Measurements from ENCODE around the gene AGAP1. TPM values are rescaled to one million over a fixed set of nuclear protein-coding genes. Genes with fewer than 3 reads are reported as not detected.

Gene AGAP1
- polyA plus RNA-seq, 1 donor from 2014 or later = 17.4 TPM

DNA sequence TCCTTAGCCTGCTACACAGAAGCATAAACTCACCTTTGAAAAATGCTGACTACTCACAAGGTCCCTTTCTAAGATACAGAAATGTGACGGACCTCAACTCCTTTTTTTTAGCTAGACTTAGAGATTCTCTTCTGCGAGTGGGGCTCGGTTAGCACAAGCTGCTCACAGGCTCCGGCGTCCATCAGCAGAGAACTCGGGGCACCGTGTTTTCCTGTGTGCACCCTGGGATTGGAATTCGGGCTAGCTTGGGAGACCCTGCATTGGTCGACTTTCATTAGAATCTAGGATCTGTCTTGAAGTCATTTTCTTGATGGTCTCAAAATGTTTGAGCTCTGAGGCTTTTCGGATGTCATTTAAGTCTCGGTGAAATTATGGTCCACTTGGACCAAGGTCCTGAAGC, 483.1 kb downstream of the AGAP1 start:
- Histone ChIP-seq H3F3A (ENCODE audit: insufficient read depth, low read length, poor library complexity, severe bottlenecking) (no peaks in the 10 kb centered on the region), H3K27ac (ENCODE audit: low read length) (no peak overlapping the region), H3K27me3 (ENCODE audit: insufficient read depth, low read depth, low read length) (no peaks in the 10 kb centered on the region), H3K79me2 (replicated peaks; ENCODE audit: insufficient read depth, low read length) (no peaks in the 10 kb centered on the region), H2AFZ (ENCODE audit: low read depth, low read length) (no peak overlapping the region), H3K36me3 (ENCODE audit: insufficient read depth, low read length) (no peaks in the 10 kb centered on the region), H3K9me2 (ENCODE audit: insufficient read depth, low read length) (no peaks in the 10 kb centered on the region), H4K20me1 (ENCODE audit: insufficient read depth) (no peaks in the 10 kb centered on the region), H3K9ac (ENCODE audit: low read length) (no peak overlapping the region), H3K4me2 (ENCODE audit: low read length) (no peak overlapping the region), H3K9me3 (ENCODE audit: low read length) (no peaks in the 10 kb centered on the region), H3K4me3 (ENCODE audit: low read length) (no peak overlapping the region)
- TF ChIP-seq POLR2AphosphoS5 (IDR thresholded peaks at IDR 0.05) (no peak), RAD21 (conservative IDR thresholded peaks at IDR 0.05) (no peak), EZH2 (IDR thresholded peaks at IDR 0.05; ENCODE audit: borderline replicate concordance, insufficient read depth, low read length, poor library complexity, severe bottlenecking) (no peak), TAF1 (IDR thresholded peaks at IDR 0.05; ENCODE audit: low read depth) (no peak), SMC3 (conservative IDR thresholded peaks at IDR 0.05; ENCODE audit: poor library complexity) (no peak), MXI1 (conservative IDR thresholded peaks at IDR 0.05; ENCODE audit: poor library complexity, severe bottlenecking) (no peak), EP300 (conservative IDR thresholded peaks at IDR 0.05; ENCODE audit: poor library complexity, severe bottlenecking) (no peak)
- TF ChIP-seq, protein P1, sequence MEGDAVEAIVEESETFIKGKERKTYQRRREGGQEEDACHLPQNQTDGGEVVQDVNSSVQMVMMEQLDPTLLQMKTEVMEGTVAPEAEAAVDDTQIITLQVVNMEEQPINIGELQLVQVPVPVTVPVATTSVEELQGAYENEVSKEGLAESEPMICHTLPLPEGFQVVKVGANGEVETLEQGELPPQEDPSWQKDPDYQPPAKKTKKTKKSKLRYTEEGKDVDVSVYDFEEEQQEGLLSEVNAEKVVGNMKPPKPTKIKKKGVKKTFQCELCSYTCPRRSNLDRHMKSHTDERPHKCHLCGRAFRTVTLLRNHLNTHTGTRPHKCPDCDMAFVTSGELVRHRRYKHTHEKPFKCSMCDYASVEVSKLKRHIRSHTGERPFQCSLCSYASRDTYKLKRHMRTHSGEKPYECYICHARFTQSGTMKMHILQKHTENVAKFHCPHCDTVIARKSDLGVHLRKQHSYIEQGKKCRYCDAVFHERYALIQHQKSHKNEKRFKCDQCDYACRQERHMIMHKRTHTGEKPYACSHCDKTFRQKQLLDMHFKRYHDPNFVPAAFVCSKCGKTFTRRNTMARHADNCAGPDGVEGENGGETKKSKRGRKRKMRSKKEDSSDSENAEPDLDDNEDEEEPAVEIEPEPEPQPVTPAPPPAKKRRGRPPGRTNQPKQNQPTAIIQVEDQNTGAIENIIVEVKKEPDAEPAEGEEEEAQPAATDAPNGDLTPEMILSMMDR (IDR thresholded peaks at IDR 0.05; ENCODE audit: poor library complexity, severe bottlenecking) = no peak
- TF ChIP-seq, protein P2, sequence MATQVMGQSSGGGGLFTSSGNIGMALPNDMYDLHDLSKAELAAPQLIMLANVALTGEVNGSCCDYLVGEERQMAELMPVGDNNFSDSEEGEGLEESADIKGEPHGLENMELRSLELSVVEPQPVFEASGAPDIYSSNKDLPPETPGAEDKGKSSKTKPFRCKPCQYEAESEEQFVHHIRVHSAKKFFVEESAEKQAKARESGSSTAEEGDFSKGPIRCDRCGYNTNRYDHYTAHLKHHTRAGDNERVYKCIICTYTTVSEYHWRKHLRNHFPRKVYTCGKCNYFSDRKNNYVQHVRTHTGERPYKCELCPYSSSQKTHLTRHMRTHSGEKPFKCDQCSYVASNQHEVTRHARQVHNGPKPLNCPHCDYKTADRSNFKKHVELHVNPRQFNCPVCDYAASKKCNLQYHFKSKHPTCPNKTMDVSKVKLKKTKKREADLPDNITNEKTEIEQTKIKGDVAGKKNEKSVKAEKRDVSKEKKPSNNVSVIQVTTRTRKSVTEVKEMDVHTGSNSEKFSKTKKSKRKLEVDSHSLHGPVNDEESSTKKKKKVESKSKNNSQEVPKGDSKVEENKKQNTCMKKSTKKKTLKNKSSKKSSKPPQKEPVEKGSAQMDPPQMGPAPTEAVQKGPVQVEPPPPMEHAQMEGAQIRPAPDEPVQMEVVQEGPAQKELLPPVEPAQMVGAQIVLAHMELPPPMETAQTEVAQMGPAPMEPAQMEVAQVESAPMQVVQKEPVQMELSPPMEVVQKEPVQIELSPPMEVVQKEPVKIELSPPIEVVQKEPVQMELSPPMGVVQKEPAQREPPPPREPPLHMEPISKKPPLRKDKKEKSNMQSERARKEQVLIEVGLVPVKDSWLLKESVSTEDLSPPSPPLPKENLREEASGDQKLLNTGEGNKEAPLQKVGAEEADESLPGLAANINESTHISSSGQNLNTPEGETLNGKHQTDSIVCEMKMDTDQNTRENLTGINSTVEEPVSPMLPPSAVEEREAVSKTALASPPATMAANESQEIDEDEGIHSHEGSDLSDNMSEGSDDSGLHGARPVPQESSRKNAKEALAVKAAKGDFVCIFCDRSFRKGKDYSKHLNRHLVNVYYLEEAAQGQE (IDR thresholded peaks at IDR 0.05; ENCODE audit: borderline replicate concordance) = no peak

DNA sequence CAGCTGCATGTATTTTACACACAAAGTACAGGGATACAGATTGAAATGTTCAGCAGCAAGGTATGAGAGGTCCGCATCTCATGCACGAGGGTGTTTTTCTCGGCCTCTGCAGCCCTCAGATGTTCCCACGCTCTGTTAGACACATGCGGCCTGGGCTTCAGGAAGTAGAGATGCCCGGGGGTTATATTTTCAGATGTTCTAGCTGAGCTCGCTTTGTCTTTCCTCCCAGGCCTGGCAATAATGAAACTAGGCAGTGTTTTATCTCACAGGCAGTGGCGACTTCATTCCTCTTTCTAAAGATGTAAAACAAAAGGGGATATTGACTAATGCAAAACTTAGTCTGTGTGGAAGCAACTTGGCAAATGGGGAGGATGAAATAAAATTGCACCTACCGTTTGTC, 483.6 kb downstream of the AGAP1 start:
- Histone ChIP-seq H3K27me3 (ENCODE audit: insufficient read depth, low read depth, low read length) (no peaks in the 10 kb centered on the region), H3K36me3 (ENCODE audit: insufficient read depth, low read length) (no peaks in the 10 kb centered on the region)
- TF ChIP-seq TAF1 (IDR thresholded peaks at IDR 0.05; ENCODE audit: low read depth) (no peak), EZH2 (IDR thresholded peaks at IDR 0.05; ENCODE audit: borderline replicate concordance, insufficient read depth, low read length, poor library complexity, severe bottlenecking) (no peak)
- TF ChIP-seq, protein P2 (IDR thresholded peaks at IDR 0.05; ENCODE audit: borderline replicate concordance) = no peak

More for the DNA sequence above, 483.6 kb downstream of the AGAP1 start:
- Histone ChIP-seq H3K9me2 (ENCODE audit: insufficient read depth, low read length) (no peaks in the 10 kb centered on the region), H3K9ac (ENCODE audit: low read length) (no peak overlapping the region), H3K9me3 (ENCODE audit: low read length) (no peaks in the 10 kb centered on the region), H4K20me1 (ENCODE audit: insufficient read depth) (no peaks in the 10 kb centered on the region), H3F3A (ENCODE audit: insufficient read depth, low read length, poor library complexity, severe bottlenecking) (no peaks in the 10 kb centered on the region), H3K27ac (ENCODE audit: low read length) (no peak overlapping the region), H3K4me2 (ENCODE audit: low read length) (no peak overlapping the region), H2AFZ (ENCODE audit: low read depth, low read length) (no peak overlapping the region), H3K4me3 (ENCODE audit: low read length) (no peak overlapping the region), H3K79me2 (replicated peaks; ENCODE audit: insufficient read depth, low read length) (no peaks in the 10 kb centered on the region)

All from neural cell (in vitro differentiated cells).